PC-3 (cell line): ENCODE measurements around the gene SACS. TPM values are rescaled to one million over a fixed set of nuclear protein-coding genes. Genes with fewer than 3 reads are reported as not detected.

Source experiments
- ATAC-seq: fragments of 200-7000 bp; cut with Tn5 transposase; 2 replicates; pipeline ENCODE4 v1.9.1; 2020; ENCODE audit warnings: mild to moderate bottlenecking, moderate library complexity
- BruUV-seq: library from RNA; stranded (reverse); fragments of 400-500 nt; replicated peaks from 2 replicates; lab custom pipeline; 2021; lab: Mats Ljungman, UMichigan
- CTCF ChIA-PET: fragments of 300-600 bp; sonication (Branson Sonifier 250); formaldehyde crosslinking; loops from one replicate; lab custom pipeline; 2022; ENCODE audit warnings: antibody characterized with exemption; lab: Charles Lee
- POLR2A ChIA-PET: fragments of 300-600 bp; sonication (Branson Sonifier 250); formaldehyde crosslinking; loops from one replicate; lab custom pipeline; 2022; ENCODE audit warnings: antibody characterized with exemption; ENCODE audit not compliant: unreplicated experiment; lab: Charles Lee
- DNase-seq: peaks from one replicate; pipeline ENCODE4 v3.0.0-alpha.2; 2015
- H2AFZ ChIP-seq: fragments of 300-600 bp; sonication (generic); 2 replicates; pipeline ENCODE4 v1.6.0; 2016; ENCODE audit warnings: antibody characterized with exemption, low read length
- H3F3A ChIP-seq: fragments of 300-600 bp; sonication (generic); one replicate; pipeline ENCODE4 v1.6.0; 2017; ENCODE audit warnings: antibody characterized with exemption, low read length, control low read depth, mild to moderate bottlenecking; ENCODE audit not compliant: unreplicated experiment
- H3K27ac ChIP-seq: fragments of 300-600 bp; sonication (generic); 2 replicates; pipeline ENCODE4 v1.5.1; 2016; ENCODE audit warnings: mild to moderate bottlenecking, low read length
- H3K27me3 ChIP-seq: fragments of 300-600 bp; sonication (generic); 2 replicates; pipeline ENCODE4 v1.6.1; 2016; ENCODE audit warnings: low read length, mixed read lengths
- H3K36me3 ChIP-seq: fragments of 300-600 bp; sonication (generic); 2 replicates; pipeline ENCODE4 v1.6.1; 2016; ENCODE audit warnings: low read depth, mixed run types, low read length, mixed read lengths
- H3K4me1 ChIP-seq: fragments of 300-600 bp; sonication (generic); 2 replicates; pipeline ENCODE4 v1.5.1; 2016; ENCODE audit warnings: low read length; ENCODE audit not compliant: insufficient read depth
- H3K4me2 ChIP-seq: fragments of 300-600 bp; sonication (generic); 2 replicates; pipeline ENCODE4 v1.6.0; 2016; ENCODE audit warnings: low read length
- H3K4me3 ChIP-seq: fragments of 300-600 bp; sonication (generic); 2 replicates; pipeline ENCODE4 v1.5.1; 2016; ENCODE audit warnings: mild to moderate bottlenecking, low read length, mixed read lengths
- H3K79me2 ChIP-seq: fragments of 300-600 bp; sonication (generic); 2 replicates; pipeline ENCODE4 v1.6.1; 2017; ENCODE audit warnings: low read length, mixed read lengths
- H3K9ac ChIP-seq: fragments of 300-600 bp; sonication (generic); 2 replicates; pipeline ENCODE4 v1.6.0; 2016; ENCODE audit warnings: mild to moderate bottlenecking, low read length
- H3K9me2 ChIP-seq: fragments of 300-600 bp; sonication (generic); replicated peaks from 2 replicates; pipeline ENCODE4 v1.6.1; 2016; ENCODE audit warnings: mixed run types, low read length, mixed read lengths
- H3K9me3 ChIP-seq: fragments of 300-600 bp; sonication (generic); 2 replicates; pipeline ENCODE4 v1.6.1; 2016; ENCODE audit warnings: low read length, mixed read lengths
- H4K20me1 ChIP-seq: fragments of 300-600 bp; sonication (generic); 2 replicates; pipeline ENCODE4 v1.6.1; 2016; ENCODE audit warnings: low read length, mixed read lengths
- EZH2 ChIP-seq: fragments of 300-600 bp; sonication (generic); IDR thresholded peaks from one replicate; pipeline ENCODE4 v1.6.1; 2017; ENCODE audit warnings: antibody characterized with exemption, mild to moderate bottlenecking, low read length; ENCODE audit not compliant: unreplicated experiment
- EZH2phosphoT487 ChIP-seq: fragments of 300-600 bp; sonication (generic); IDR thresholded peaks from 2 replicates; pipeline ENCODE4 v1.6.1; 2018; ENCODE audit warnings: mild to moderate bottlenecking, antibody characterized with exemption, low read length, borderline replicate concordance
- intact Hi-C: fragments of 100-400 bp; cut with micrococcal nuclease; formaldehyde crosslinking; loops from 2 replicates; pipeline ENCODE4 v1.9.0; 2023
- total RNA-seq: library from RNA; depleted of rRNA; stranded (reverse); fragments of >200 nt; gene quantifications from 2 replicates; pipeline ENCODE4 v1.2.3, GENCODE V29; 2014
- TF ChIP-seq, protein P1 (sequence below): fragments of 300-600 bp; sonication (generic); conservative IDR thresholded peaks from 2 replicates; pipeline ENCODE4 v1.5.1; 2017; ENCODE audit warnings: antibody characterized with exemption, low read depth, mild to moderate bottlenecking, low read length

Gene SACS
- total RNA-seq, 1 experiment from 2014 or later: 31.6 TPM

DNA sequence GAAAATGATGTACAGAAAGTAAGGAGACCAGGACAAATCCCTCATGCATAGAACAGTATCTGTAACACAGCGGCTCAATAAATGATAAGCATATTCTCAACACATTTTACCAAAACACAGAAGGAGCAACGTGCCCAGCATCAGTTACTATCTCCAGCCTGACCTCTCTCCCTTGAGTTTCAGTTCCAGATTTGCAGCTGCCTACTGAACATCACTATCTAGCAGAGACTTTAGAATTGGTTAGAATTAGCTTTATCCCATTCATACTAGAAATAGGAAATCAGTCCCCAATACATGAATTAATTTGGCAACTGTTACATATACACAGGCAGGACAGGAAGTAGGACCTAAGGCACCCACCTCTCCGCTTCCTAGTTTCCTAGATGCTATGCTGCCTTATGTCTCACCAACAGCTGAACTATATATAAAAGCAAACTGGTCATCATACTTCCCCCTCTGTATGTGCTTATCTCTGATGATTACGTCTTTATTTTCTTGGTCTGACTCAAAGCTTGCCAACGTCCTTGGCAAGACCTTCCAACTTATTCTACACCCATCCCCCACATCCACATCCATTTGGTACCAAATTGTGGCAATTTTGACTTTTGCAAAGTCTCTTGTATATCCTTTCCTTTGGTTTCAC, 61.1 kb downstream of the SACS start:
- DNase-seq (peak; percentile 14), ATAC-seq (no peak)
- BruUV-seq: no TSS peak
- peaks cover 26% of the 10 kb centered on the region for H3K36me3 ChIP-seq
- no peak overlapping the region for H3K9ac ChIP-seq
- peaks cover 34% of the 10 kb centered on the region for H3K4me1 ChIP-seq
- H2AFZ ChIP-seq: no peak overlapping the region
- H3F3A ChIP-seq: no peaks in the 10 kb centered on the region
- intact Hi-C loops: no loop called here
- no peak for TF ChIP-seq EZH2
- TF ChIP-seq, protein P1, sequence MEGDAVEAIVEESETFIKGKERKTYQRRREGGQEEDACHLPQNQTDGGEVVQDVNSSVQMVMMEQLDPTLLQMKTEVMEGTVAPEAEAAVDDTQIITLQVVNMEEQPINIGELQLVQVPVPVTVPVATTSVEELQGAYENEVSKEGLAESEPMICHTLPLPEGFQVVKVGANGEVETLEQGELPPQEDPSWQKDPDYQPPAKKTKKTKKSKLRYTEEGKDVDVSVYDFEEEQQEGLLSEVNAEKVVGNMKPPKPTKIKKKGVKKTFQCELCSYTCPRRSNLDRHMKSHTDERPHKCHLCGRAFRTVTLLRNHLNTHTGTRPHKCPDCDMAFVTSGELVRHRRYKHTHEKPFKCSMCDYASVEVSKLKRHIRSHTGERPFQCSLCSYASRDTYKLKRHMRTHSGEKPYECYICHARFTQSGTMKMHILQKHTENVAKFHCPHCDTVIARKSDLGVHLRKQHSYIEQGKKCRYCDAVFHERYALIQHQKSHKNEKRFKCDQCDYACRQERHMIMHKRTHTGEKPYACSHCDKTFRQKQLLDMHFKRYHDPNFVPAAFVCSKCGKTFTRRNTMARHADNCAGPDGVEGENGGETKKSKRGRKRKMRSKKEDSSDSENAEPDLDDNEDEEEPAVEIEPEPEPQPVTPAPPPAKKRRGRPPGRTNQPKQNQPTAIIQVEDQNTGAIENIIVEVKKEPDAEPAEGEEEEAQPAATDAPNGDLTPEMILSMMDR: no peak
- TF ChIP-seq EZH2phosphoT487: no peak
- peak overlapping the region; percentile 90 for H3K4me2 ChIP-seq
- H3K27me3 ChIP-seq: no peaks in the 10 kb centered on the region
- H3K9me2 ChIP-seq: no peaks in the 10 kb centered on the region
- peaks cover 38% of the 10 kb centered on the region for H3K79me2 ChIP-seq
- H4K20me1 ChIP-seq: peaks cover 16% of the 10 kb centered on the region
- no peaks in the 10 kb centered on the region for H3K9me3 ChIP-seq
- peak overlapping the region; percentile 90; the same call in 1 of the 2 replicates for H3K4me3 ChIP-seq
- ChIA-PET POLR2A (no interaction called here), CTCF (no interaction called here)
- H3K27ac ChIP-seq: no peak overlapping the region

DNA sequence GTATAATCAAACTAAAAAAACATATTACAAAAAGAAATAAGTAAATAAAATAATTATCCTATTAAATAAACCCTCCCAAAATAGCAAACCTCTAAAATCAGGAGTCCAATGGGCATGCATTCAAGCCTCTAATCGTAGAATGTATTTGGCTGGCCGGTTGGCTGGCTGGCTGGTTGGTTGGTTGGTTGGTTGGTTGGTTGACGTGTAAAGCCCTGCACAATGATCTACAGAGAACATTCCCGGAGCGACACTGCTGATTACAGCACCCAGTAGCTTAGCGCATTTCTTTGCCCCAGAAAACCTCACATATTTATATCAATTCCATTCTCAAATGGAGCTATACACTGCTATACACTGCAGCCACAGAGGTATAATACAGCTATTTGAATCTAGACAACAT, 65.6 kb downstream of the SACS start:
- DNase-seq: no peak
- no peak for ATAC-seq
- Histone ChIP-seq H4K20me1 (peaks cover 8% of the 10 kb centered on the region), H3K4me2 (no peak overlapping the region), H3K79me2 (peaks cover 16% of the 10 kb centered on the region), H3K27me3 (no peaks in the 10 kb centered on the region), H3K36me3 (peaks cover 43% of the 10 kb centered on the region), H3K9me2 (no peaks in the 10 kb centered on the region), H3K4me3 (no peak overlapping the region), H3K9me3 (no peaks in the 10 kb centered on the region), H2AFZ (no peak overlapping the region), H3F3A (no peaks in the 10 kb centered on the region), H3K27ac (no peak overlapping the region), H3K4me1 (peaks cover 8% of the 10 kb centered on the region), H3K9ac (no peak overlapping the region)
- ChIA-PET POLR2A (no interaction called here), CTCF (no interaction called here)
- no TSS peak for BruUV-seq
- intact Hi-C loops: no loop called here
- TF ChIP-seq EZH2phosphoT487 (no peak), EZH2 (no peak)
- TF ChIP-seq, protein P1: no peak

DNA sequence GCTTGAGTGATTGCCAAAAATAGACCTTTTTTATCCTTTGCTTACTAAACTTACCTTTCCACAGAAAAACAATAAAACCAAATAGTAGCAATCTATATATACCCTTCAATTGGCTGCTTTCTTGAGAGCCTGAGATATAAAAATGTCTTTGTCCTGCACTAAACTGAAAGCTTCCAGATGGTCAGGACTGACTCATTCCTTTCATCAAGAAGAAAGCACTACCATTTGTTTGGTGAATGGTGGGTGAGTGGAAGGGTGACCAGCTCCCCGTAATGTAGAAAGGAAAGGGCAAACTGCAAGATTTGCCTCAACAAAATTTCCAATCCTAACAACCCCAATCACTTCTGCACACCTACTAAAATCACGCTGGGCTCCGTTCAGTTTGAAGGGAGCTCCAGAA, 67.8 kb downstream of the SACS start:
- H3K79me2 ChIP-seq: no peaks in the 10 kb centered on the region
- CTCF ChIA-PET: interaction anchor here (0.7 kb wide), 1 partner anchor 833 kb away, joined by 3 read pairs; no protein-coding TSS in a partner anchor

More for the DNA sequence above, 67.8 kb downstream of the SACS start:
- DNase-seq (no peak), ATAC-seq (no peak)
- no peaks in the 10 kb centered on the region for H3K9me2 ChIP-seq
- H3K4me1 ChIP-seq: no peaks in the 10 kb centered on the region
- no peaks in the 10 kb centered on the region for H3F3A ChIP-seq
- POLR2A ChIA-PET: interaction anchor here (0.7 kb wide), 1 partner anchor 1556 kb away, joined by 3 read pairs; no protein-coding TSS in a partner anchor
- H3K27me3 ChIP-seq: no peaks in the 10 kb centered on the region
- no peak overlapping the region for H3K4me2 ChIP-seq
- H2AFZ ChIP-seq: no peak overlapping the region
- no peak for TF ChIP-seq EZH2
- TF ChIP-seq, protein P1: no peak
- no peak for TF ChIP-seq EZH2phosphoT487
- no TSS peak for BruUV-seq
- peaks cover 36% of the 10 kb centered on the region for H3K36me3 ChIP-seq
- no peak overlapping the region for H3K4me3 ChIP-seq
- H3K9me3 ChIP-seq: no peaks in the 10 kb centered on the region
- intact Hi-C loops: no loop called here
- no peak overlapping the region for H3K9ac ChIP-seq
- no peak overlapping the region for H3K27ac ChIP-seq
- no peaks in the 10 kb centered on the region for H4K20me1 ChIP-seq
